HG02763 (cell line): Measurements from ENCODE around the gene SRSF1.
"Not testable (repeated sequence)": the region's sequence is repeated elsewhere in the genome, so short reads cannot be mapped to it uniquely, and the experiment has no call there.

ENCODE experiments used
- ATAC-seq: cut with Tn5 transposase; IDR thresholded peaks from one replicate; pipeline ENCODE4 v1.9.1; 2021; ENCODE audit warnings: mild to moderate bottlenecking, moderate library complexity; ENCODE audit not compliant: unreplicated experiment

The SRSF1 gene

DNA sequence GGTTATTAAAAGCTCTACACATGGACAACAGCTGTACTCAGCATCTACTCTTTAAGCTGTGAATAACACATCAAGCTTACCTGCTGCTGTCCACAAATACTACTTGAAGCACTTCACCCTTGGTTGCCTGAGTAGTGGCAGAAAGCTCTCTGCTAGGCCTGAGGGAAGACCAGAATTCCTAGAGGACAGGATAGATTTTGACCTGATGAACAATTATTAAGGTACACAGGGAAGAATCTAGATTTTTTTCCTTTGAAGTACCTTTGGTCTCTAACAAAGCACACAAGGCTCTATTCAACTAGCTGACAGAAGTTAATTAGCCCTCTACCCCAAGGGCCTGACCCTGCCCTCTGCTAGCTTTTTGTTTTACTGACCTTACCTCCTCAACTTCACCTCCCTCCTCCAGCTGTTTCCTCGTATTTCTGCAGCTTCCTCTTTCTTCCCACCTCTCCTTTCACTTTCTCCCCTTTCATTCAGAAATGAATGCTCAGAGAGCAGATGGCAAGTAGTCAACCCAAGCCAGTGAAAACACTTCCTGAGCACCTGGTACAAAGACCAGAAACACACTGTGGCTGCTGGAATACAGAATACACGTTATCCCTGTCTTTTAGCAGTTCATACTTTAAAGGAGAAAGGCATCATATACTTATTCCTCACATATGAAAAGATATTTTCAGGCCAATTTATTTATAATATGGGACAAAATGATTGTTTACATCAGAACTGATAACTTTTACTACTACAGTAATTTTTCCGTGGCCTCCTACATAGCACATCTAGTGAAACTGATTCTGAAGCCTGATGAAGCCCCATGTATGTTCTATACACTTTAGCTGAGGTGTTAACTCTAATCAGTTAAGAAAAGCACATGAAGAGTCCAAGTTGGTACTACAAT, 13.3 kb downstream of the SRSF1 start:
- ATAC-seq, result no peak

DNA sequence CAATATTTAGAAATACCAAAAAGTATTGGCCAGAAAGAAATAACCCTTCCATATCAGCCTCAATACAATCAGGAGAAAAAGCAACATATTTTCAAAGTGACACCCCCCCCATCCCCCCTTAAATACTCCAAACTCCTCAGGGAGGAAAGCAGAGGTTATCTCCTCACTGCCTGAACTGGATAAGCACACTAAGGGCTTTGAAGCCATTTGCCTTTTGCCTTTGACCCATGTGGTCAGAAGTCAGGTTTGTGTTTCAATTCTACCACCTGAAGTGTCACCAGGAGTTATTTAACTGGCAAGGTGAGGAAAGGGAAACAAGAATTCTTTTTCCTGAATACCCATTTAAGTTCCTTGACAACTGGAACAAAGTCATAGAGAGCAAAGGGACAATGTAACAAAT, 15.5 kb downstream of the SRSF1 start:
- ATAC-seq, result no peak

DNA sequence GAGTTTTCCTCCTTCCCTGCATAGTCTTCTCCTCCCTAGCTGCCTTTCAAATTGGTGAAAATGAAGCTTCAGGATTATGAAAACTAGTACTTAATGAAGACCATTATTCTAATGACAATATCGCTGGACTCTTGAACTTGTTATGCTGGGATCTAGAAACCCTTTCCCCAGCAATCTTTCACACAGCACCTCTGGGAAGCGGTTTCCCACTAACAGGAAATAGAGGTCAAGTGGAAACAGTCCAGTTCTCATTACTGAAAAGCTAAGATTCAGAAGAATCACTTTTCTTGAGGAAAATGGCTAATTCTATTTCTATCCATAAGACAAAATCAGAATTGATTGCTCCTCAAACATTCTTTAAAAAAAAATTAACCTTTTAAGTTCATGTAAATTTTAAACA, 17.0 kb downstream of the SRSF1 start:
- ATAC-seq, result no peak

DNA sequence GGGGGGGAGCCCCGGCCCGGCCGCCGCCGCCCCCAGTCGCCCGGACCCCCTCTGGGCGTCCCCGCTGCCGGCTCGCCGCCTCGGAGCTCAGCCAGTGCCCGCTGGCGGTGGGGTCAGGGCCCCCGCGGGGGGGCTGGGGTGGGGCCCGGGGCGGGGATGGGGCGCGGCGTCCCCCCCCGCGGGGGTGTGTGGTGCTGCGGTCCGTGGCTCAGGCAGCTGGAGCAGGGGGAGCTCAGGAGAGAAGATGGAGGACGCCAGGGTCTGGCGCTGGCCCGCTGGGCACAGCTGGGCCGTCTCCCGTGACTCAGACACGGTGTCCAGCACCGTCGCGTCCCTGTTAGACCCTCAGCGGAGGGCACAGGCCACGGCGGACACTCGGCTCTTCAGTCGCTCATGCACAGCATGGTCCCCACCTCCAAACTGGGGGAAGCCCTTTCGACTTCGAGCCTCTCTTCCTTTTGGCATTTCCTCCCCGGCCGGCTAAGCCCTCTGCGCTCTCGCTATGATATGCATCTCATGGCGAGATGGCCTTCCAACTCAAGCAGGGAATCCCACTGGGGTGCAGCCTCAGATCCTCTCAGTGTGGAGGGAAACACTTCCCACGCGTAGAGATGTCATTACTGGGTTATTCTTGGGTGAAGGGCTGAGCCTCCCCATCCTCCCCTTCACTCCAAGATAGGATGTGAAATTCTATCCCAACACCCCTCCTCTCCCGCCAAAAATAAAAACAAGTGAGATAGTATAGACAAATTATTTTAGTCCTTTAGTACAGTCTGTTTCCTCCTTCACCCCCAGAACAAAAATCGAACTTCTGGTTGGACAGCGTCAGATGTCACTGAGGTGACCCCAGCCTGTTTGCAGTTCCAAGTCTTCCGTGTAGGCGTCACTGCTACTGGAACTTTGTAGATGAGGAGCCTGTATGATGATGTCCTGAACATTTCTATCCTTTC, 18.5 kb downstream of the SRSF1 start:
- ATAC-seq, result peak; percentile 65

DNA sequence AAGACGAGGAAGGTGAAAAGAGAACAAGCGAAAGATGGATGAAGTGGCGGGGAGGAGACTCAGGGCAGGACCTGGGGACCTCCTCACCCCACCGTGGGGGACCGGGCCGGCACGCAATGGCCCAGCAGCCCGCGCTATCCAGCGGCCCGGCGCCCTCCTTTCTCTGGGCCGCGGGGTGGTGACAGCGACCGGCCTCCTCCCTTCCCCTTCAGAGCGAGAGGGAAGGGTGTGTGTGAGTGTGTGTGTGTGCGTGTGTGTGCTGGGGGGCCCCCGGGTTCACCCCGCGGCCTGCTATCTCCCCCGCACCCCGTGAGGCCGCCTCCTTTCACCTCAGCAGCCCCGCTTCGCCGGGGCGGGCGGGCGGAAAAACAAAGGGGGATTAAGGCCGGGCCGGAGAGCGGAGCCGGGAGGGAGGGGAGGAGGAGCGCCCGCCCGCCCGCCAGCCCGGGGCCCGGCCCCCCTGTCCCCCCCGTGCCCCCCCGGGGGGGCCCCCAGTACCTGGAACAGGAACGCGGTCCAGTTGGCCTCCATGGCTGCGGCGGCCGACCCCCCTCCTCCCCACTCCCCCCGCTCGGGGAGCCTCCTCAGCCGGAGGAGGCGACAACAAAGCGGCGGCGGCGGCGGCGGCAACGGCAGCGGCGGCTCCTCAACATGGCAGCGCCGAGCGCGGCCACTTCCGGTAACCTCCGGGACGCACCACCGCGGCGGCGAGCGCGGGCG, 19.3 kb downstream of the SRSF1 start, which contains the start of gene VEZF1:
Gene VEZF1, minus strand, starts transcription at position 674 of the 720 bp plus-strand sequence. Its CDS starts 143 bp downstream, at position 531.
- peak; percentile 68 for ATAC-seq

DNA sequence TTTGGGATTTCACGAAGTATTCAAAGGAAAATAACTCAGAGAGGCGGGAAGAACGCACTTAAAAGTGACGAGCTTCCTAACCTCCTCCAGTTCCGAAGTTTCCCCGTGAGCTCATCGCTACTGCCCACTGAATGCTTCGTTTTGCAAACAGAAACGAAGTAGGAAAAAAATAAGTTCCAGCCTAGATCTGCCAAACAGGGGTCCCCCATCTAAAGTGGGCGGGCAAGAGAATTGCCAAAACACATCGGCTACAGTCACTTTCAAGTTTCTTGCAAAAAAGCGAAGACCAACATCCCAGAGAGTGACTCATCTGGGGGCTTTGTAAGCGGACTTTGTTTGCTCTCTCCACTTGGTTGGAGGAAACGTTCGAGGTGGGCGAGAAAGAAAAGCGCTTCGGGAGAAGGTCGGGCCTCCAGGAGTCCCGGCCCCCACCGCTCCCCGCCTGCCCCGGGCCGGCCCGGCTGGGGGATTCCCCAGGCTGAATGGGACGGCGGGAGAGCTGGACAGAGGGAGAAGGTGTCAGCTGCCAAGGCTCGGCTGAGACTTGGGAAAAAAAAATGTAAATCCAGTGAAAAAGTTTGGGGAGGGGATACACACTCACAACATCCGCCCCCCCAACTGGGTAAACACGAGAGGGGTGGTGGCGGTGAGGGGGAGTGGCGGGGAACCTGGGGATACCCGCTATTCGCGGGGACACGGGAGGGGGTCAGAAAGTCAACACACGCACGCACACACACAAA, 20.0 kb downstream of the SRSF1 start:
- ATAC-seq, result peak; percentile 3

DNA sequence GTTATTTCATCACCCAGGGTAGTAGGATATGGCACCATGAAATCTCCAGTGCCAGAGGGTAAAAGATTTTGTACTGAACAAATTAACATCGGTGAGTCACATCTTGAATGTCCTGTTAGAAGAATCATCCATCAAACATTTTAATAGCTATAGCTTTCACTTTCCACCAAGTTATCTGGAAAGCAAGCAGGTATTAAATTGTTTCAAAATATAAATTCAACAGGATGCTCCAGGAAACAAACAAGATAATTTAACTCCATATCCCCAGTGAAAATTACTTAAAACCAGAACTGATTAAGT, 21.4 kb downstream of the SRSF1 start:
- ATAC-seq, result no peak

DNA sequence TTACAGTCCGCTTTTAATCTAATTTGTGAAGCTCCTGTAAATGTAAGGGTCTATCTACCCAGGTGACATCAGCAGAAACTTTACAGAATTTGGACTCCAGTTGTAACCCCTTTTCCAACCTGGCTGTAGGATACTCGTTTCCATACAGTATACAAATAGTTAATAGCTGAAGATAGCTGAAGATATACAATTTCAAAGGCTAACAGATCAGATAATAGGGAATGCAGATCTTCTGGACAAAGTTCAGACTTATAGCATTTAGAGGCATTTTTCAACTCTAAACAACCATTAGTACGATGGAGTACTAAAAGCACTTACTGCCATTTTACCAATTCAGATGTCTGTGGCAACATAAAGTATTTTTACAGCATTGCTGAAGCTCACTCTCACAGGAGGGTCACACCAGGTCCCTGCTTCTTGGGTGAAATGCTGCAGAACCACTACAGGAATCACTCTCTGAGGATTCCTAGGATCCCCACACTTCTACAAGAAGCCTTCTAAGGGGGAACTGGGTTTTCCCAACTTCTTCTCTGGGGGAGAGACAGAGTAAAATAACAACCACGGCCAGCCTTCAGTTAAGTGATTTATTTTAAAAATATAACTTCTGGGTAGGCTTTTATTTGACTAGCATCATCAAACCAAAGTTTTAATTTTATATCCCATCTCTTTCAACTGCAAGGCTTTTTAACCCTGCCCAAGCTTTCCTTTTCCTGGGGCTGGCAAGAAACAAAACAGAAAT, 21.9 kb downstream of the SRSF1 start:
- ATAC-seq, result no peak

DNA sequence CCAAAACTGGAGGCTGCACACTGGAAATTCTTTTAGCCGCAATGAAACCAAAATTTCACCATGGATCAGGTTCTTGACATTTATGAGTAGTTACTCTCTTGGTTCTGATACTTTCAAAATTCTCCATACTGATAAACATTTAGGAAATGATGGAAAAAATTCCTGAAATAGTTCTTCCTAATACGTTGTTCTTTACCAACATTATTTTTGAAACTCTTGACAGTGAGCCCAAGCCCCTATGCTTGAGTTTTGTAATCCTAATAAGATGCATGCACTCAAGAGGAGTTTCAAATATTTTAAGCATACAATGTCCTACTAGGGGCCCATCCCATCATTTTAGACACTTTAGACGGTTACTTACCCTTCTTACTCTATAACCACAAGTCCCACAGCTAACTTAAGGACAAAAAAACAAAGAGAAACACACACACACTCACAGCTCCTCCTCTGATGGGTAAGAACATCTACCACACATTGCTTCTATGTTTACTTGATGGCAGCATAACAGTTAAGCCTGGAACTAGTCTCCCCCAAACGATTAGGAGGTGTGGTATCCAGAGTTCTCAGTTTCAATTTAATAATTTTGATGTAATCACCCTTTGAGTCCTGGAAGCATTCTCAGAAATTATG, 22.7 kb downstream of the SRSF1 start:
- no peak for ATAC-seq

DNA sequence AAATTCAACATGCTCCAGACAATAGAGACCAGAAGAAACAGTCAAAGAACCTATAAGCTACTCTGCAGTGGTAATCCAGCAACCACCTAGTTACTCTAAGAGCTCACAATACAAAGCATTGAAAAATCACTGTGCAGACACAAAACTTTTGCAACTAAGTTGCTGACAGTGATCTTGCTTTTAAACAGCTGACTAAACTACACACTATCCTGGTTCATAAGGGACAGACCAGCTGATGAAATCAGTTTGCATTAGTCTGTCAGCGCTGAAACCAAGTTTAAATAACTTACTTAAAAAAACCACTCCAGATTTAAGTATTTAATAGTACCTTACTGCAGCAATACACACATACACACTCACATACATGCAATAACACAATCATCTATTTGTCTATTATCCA, 23.6 kb downstream of the SRSF1 start:
- ATAC-seq, result no peak

DNA sequence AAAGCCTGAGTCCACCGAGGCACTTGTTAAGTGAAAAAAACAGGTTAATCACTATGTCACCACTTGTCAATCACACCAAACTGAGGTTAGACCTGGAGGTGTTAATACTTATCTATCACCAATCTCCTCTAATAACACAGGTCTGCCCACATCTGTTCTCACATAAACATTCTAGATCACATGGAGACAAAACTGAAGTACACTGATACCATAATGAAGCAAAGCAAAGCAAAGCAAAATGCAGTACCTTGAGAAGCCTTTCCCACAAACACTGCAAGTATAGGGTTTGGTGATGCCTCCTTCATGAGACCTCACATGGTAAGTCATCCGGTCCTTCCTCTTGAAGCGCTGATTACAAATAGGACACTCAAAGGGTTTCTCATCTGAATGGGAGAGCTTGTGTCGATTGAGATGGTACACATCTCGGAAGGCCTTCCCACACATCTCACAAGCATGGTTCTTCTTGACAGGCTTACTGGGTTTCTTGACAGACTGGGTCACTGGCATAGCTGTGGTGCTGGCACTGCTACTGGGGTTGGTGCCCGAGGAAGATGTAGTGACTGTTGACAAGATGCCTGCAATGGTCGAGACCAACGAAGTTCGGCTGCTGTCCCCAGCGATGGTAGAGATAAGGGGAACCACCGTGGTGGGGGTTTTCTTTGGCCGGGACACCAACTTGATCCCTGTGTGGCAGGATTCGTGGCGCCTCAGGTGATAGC, 24.4 kb downstream of the SRSF1 start:
- ATAC-seq, result no peak

DNA sequence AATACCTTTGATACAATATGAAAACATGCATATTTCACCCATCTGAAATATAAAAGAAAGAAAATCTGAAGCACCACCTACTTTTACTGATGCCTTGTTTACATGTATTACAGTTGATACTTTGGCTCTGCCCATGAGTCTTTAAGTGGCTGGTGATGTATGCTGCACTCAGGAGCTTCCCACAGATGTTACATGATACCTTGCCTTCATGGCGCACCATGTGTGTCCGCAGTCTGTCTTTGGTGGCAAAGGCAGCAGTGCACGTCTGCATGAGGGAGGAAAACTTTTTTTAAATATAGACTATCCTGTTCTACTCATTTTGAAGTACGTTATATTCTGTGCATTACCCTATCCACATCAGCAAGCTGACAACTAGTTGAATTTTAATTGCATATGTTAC, 26.5 kb downstream of the SRSF1 start:
- ATAC-seq, result no peak

DNA sequence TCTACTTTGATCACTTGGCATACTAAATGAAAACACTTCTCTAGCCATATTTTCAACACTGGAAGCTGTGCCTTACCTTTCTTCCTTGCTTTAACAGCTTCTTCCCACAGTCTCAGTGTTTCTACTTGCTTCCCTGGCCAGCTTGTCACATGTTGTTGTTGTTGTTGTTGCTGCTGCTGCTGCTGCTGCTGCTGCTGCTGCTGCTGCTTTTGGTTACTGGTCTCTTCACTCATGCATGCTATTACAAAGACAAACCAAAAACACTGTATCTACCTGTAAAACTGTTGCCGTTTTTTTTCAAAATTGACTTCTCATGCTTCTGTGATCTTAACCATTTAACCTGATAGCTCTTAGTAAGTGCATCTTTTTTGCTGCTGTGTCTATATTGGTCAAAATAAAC, 28.0 kb downstream of the SRSF1 start:
- ATAC-seq, result no peak

DNA sequence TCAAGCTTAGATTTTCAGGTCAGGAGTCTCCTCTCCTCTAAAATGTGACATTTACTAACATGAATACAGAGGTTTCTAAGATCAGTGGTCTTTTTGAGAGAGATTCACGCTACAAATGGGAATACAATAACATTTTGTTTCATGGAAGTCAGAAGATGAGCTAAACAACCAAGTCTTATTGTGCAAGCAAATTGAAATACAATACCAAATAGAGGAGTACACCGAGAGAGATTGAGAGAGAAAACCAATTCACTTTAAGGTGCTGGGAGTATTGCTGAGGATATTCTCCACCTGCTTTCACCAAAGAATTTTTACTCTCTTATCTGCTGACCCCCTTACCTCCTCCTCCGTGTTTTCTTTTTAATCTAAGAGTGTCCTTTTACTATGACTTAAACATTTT, 30.5 kb downstream of the SRSF1 start:
- no peak for ATAC-seq

DNA sequence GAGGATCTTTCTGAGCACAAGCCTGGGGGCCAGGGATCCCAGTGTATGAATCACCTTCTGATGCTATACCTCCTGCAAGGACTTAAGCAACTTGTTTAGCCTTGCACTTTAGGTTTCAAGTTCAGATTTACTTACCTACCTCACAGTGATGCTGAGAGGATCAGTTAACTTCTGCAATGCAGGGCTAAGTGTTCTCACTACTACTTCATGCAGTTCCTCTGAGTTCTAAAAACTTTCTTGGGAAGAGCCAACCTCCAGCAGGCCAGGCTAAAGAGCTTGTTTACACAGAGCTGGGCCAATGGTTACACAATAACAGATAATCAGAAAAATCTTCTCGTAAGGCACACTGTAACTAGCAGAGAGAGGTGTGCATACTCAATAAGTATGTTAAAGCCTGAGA, 32.0 kb downstream of the SRSF1 start:
- no peak for ATAC-seq

DNA sequence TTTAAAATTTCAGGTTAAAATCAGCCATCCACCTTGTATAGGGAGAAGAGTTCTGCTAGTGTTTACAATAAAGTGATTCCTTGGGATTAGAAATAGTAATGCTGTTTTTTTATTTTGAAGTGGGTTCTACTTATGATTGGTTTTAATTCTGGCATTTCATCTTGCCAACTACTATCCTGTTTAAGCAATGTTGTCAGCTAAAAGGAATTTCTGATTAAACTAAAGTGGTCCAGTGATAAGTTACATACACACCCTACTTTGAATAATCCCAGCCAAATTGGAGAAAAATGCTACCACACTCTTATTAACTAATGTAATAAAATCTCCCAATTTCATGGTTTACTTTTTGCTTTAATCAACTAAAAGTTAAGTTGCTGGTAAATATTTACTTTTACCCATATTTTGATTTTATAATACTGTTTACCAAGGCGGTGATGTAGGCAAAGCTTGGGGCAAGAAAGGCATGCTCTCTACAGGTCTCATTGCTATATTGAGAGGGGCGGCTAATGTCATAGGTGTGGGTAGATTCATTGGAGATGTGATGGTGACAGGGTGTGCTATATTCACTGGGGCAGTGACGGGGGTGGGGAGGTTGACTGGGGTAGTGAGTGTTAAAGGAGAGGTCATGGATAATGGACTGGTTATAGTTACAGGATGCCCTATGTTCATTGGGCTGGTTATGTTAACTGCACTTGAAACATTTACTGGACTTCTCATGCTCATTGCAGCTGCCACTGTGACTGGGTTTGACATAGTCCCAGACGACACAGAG, 32.8 kb downstream of the SRSF1 start:
- ATAC-seq, result not testable (repeated sequence)

DNA sequence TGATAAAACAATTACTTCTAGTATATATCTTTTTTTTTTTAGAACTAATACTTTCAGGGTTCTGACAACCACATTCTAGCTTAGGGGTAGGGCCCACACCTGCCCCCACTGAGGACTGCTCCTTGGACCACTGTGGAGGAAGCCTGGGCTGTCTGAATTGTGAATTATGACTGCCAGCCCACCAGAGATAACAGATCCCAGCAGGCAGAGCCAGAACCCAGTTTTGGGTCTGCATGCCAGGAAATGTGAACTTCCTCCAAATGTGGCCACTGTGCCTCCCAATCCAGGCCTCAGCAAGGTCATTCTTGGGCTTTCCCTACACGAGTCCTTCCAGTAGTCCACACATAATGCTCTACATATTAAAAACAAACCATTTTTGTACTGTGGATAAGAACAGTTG, 34.9 kb downstream of the SRSF1 start:
- no peak for ATAC-seq

DNA sequence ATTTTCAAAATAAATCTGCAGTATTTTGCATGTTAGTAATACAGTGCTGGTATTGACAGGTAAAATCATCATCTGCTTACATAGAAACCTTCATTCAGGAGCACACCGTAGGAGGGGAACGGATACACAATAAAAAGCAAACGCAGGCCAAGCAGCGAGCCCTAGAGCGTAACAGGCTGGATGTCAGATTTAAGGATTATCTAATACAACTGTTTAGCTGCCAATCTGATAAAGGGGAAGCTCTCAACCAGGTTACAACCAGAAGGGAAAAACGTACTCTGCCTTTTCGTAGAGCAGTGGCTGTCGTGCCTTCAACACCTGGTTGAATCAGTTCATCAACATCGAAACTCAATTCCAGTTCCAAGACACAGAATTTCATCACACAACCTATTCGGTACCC, 35.5 kb downstream of the SRSF1 start:
- ATAC-seq, result no peak
